ENCODE results near the gene TFAP2D.

The TFAP2D gene

DNA sequence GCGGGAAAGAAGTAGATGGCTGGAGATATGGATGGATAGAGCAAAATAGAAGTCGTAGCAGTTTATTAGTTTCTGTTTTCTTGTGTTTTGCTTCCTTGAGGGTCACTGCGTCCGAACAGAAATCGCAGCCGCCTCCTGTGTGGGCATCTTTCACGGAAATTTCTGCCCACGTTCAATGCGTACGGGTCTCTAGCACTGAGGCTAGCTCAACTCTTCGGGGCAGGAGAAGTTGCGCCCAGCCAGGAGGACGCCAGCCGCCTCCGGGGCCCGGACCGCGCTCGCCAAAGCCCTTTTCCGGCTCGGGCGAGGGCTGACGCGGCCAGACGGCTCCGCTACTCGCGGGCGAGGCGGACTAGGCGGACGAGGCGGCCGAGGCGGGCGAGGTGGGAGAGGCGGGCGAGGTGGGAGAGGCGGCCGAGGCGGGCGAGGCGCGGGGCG lies 106.2 kb downstream of the TFAP2D start:
- peak; percentile 68 for DNase-seq

DNA sequence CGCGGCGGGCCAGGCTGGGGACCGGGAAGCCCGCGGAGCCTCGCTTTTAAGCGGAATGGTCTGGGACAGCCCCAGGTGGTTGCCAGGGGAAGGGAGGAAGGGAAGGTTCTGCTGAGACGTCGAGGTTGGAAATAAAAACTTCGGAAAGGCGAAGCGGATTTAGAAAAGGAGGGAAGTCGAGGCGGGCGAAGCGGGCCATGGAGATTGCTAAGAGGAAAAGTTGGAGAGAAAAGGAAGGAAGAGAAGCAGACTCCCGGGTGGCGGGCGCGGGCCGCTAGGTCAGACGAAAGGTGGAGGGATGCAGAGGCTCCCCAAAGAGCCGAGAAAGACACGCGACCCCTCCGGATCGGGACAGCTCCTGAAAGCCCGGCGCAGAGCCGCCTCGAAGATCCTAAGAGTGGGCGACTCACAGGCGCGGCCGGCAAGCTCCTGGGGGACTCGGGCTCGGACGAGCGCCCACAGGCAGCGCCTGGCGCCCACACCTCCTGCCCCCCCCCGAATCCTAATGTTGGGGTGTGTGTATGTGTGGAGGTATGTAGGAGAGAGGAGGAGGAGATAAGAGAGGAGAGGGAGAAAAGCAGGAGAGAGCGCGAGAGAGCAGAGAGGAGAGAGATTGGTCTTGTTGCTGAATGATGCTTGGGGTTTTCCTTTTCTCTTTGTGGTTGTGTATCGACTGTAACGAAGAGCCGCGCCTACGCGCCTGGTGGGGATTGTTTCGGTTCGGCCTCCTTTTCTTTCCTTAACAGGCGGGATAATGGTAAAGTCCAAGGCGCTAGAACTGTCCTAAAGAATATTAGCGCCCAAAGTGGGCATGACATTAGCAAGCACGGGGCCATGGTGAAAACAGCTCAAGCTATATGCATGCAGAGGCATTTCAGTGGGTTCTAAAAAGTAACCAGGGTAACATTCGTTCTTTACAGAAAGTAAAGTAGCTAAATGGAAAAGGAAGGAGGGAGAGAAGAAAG lies 106.9 kb downstream of the TFAP2D start:
- DNase-seq, result peak; percentile 70

DNA sequence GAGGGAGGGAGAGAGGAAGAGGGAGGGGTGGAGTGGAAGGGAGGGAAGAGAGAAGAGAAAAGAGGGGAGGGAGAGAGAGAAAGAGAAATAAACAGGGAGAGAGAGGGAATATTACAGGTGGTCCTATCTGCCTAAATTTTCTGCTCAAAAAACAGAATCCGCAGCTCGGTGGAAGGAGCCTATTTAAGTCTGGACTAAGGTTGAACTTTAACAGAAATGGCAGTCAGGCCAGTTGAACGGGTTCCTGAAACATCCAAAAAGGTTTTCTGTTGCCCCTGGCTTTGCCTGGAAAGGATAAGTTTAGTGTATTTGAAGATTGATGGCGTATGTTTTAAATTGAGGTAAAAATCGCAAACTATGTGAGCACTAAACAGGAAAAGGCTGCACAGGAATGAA lies 107.5 kb downstream of the TFAP2D start:
- DNase-seq, result peak; percentile 73

DNA sequence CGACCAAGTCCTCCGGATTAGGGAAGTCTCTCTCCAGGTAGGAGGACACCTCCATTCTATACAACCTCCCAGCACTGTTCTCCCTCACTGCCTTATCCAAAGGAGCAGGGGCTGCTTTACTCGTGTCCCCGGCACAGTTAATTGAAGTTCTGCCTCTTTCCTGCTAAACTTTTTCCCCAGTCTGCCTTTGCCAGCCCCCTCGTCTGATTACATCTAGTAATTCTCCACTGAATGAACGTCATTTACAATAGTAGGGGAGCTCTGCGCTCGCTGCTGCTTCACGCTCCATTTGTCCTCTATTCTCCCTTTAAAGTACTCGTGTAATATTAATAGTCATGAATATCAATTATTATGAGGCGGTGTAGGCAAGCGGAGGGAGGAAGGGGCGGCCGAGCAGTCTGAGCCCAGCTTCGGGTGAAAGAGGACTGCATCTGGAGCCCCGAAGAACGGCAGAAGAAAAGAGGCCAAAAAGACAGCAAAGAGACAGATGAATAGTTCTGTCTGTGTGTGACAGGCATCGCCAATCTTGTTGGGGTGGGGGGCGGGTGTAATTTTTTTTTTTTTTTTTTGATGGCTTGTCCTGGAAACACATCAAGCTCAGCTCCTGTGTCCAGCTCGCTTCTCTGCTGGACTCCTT lies 108.2 kb downstream of the TFAP2D start:
- no peak for DNase-seq

DNA sequence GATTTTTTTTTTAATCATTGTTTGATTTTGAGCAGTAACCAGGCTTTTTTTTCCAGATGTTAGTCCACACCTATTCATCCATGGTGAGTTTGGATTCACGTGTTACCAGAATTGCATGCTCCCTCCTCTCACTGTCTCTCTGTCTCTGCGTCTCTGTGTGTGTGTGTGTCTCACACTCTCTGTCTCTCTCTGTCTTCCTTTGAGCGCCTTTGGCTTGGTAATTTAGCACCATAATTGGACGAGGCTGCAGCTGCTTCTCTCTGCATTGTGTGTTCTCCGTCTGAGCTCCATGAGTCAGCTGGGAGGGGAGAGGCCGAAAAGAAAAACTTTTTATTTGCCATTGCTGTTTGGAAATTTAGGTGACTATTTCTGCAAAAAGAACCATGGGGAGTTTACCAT lies 108.8 kb downstream of the TFAP2D start:
- peak; percentile 77 for DNase-seq

Measured in eye (tissue), 1 donor.